ENCODE measurements around the gene ABHD15. TPM values are rescaled to one million over a fixed set of nuclear protein-coding genes. Genes with fewer than 3 reads are reported as not detected.

The ABHD15 gene
- polyA plus RNA-seq, 1 donor from 2014 or later, result 0.21 TPM

- Histone ChIP-seq H3K4me3 (ENCODE audit: low read length) (no peak overlapping the region), H3K27me3 (ENCODE audit: insufficient read depth, low read depth, low read length) (no peaks in the 10 kb centered on the region), H3K9me2 (ENCODE audit: insufficient read depth, low read length) (no peaks in the 10 kb centered on the region), H3K9me3 (ENCODE audit: low read length) (no peaks in the 10 kb centered on the region), H3K36me3 (ENCODE audit: insufficient read depth, low read length) (no peaks in the 10 kb centered on the region), H3F3A (ENCODE audit: insufficient read depth, low read length, poor library complexity, severe bottlenecking) (no peaks in the 10 kb centered on the region), H3K27ac (ENCODE audit: low read length) (no peak overlapping the region), H2AFZ (ENCODE audit: low read depth, low read length) (no peak overlapping the region), H3K9ac (ENCODE audit: low read length) (no peak overlapping the region), H3K4me2 (ENCODE audit: low read length) (no peak overlapping the region), H3K79me2 (replicated peaks; ENCODE audit: insufficient read depth, low read length) (peaks cover 3% of the 10 kb centered on the region), H4K20me1 (ENCODE audit: insufficient read depth) (no peaks in the 10 kb centered on the region)
- peak; percentile 92 for TF ChIP-seq CTCF (IDR thresholded peaks at IDR 0.05; ENCODE audit: poor library complexity, severe bottlenecking)
- peak; percentile 88 for TF ChIP-seq RAD21 (conservative IDR thresholded peaks at IDR 0.05)
- peak; percentile 91 for TF ChIP-seq SMC3 (conservative IDR thresholded peaks at IDR 0.05; ENCODE audit: poor library complexity)
- TF ChIP-seq TAF1 (IDR thresholded peaks at IDR 0.05; ENCODE audit: low read depth), result no peak
These were observed 13.3 kb upstream of the ABHD15 start for GRCh38 chr17:29579866-29580771.

- H3K4me2 ChIP-seq (ENCODE audit: low read length), result no peak overlapping the region
- no peaks in the 10 kb centered on the region for H4K20me1 ChIP-seq (ENCODE audit: insufficient read depth)
- no peak overlapping the region for H2AFZ ChIP-seq (ENCODE audit: low read depth, low read length)
- no peak overlapping the region for H3K9ac ChIP-seq (ENCODE audit: low read length)
- H3K36me3 ChIP-seq (ENCODE audit: insufficient read depth, low read length), result no peaks in the 10 kb centered on the region
- no peaks in the 10 kb centered on the region for H3K9me2 ChIP-seq (ENCODE audit: insufficient read depth, low read length)
- H3K4me3 ChIP-seq (ENCODE audit: low read length), result no peak overlapping the region
- H3K27ac ChIP-seq (ENCODE audit: low read length), result no peak overlapping the region
- H3K79me2 ChIP-seq (replicated peaks; ENCODE audit: insufficient read depth, low read length), result peaks cover 3% of the 10 kb centered on the region
- no peaks in the 10 kb centered on the region for H3K27me3 ChIP-seq (ENCODE audit: insufficient read depth, low read depth, low read length)
- no peak for TF ChIP-seq EP300 (conservative IDR thresholded peaks at IDR 0.05; ENCODE audit: poor library complexity, severe bottlenecking)
- TF ChIP-seq CTCF (IDR thresholded peaks at IDR 0.05; ENCODE audit: poor library complexity, severe bottlenecking), result no peak
- no peak for TF ChIP-seq REST (IDR thresholded peaks at IDR 0.05; ENCODE audit: borderline replicate concordance)
- TF ChIP-seq MXI1 (conservative IDR thresholded peaks at IDR 0.05; ENCODE audit: poor library complexity, severe bottlenecking), result no peak
- TF ChIP-seq RAD21 (conservative IDR thresholded peaks at IDR 0.05), result no peak
- TF ChIP-seq POLR2AphosphoS5 (IDR thresholded peaks at IDR 0.05), result no peak
- no peak for TF ChIP-seq SMC3 (conservative IDR thresholded peaks at IDR 0.05; ENCODE audit: poor library complexity)
- no peak for TF ChIP-seq TAF1 (IDR thresholded peaks at IDR 0.05; ENCODE audit: low read depth)
- TF ChIP-seq EZH2 (IDR thresholded peaks at IDR 0.05; ENCODE audit: borderline replicate concordance, insufficient read depth, low read length, poor library complexity, severe bottlenecking), result no peak
- no peaks in the 10 kb centered on the region for H3F3A ChIP-seq (ENCODE audit: insufficient read depth, low read length, poor library complexity, severe bottlenecking)
- no peaks in the 10 kb centered on the region for H3K9me3 ChIP-seq (ENCODE audit: low read length)
These were observed 12.0 kb upstream of the ABHD15 start for GRCh38 chr17:29578626-29579485.
